OCI-LY1 (cell line): ENCODE data around the gene EXOC6B.

Experiments
- H2AFZ ChIP-seq: fragments of 200-600 bp; sonication (generic), shearing (Covaris generic); 2 replicates; pipeline ENCODE4 v1.6.0; 2014; ENCODE audit warnings: antibody characterized with exemption, mild to moderate bottlenecking, low read length
- H3F3A ChIP-seq: fragments of 200-600 bp; sonication (generic), shearing (Covaris generic); 2 replicates; pipeline ENCODE4 v1.6.0; 2014; ENCODE audit warnings: mild to moderate bottlenecking, antibody characterized with exemption, low read length, moderate library complexity; ENCODE audit not compliant: insufficient read depth
- H3K27ac ChIP-seq: fragments of 200-600 bp; sonication (generic); 2 replicates; pipeline ENCODE4 v1.5.1; 2014; ENCODE audit warnings: low read length, mixed run types, mild to moderate bottlenecking, low read depth; ENCODE audit not compliant: poor library complexity, severe bottlenecking
- H3K27me3 ChIP-seq: fragments of 200-600 bp; sonication (generic); 2 replicates; pipeline ENCODE4 v1.6.0; 2014; ENCODE audit warnings: antibody characterized with exemption, mild to moderate bottlenecking, low read length, moderate library complexity; ENCODE audit not compliant: insufficient read depth
- H3K36me3 ChIP-seq: fragments of 200-600 bp; sonication (generic); 2 replicates; pipeline ENCODE4 v1.6.1; 2014; ENCODE audit warnings: mild to moderate bottlenecking, antibody characterized with exemption, low read length, moderate library complexity, mixed read lengths; ENCODE audit not compliant: insufficient read depth
- H3K4me1 ChIP-seq: fragments of 200-600 bp; sonication (generic); 2 replicates; pipeline ENCODE4 v1.5.1; 2014; ENCODE audit warnings: mild to moderate bottlenecking, low read length, moderate library complexity; ENCODE audit not compliant: insufficient read depth, severe bottlenecking
- H3K4me2 ChIP-seq: fragments of 200-600 bp; sonication (generic), shearing (Covaris generic); 2 replicates; pipeline ENCODE4 v1.6.1; 2014; ENCODE audit warnings: low read length
- H3K4me3 ChIP-seq: fragments of 200-600 bp; sonication (generic); 2 replicates; pipeline ENCODE4 v1.5.1; 2014; ENCODE audit warnings: low read length, low read depth, mild to moderate bottlenecking, mixed read lengths; ENCODE audit not compliant: poor library complexity, severe bottlenecking
- H3K79me2 ChIP-seq: fragments of 200-600 bp; shearing (Covaris generic); 2 replicates; pipeline ENCODE4 v1.6.1; 2016; ENCODE audit warnings: mixed run types, low read length, mixed read lengths; ENCODE audit not compliant: insufficient read depth
- H3K9ac ChIP-seq: fragments of 200-600 bp; sonication (generic), shearing (Covaris generic); 2 replicates; pipeline ENCODE4 v1.6.1; 2014; ENCODE audit warnings: mild to moderate bottlenecking, low read length, mixed read lengths
- H3K9me2 ChIP-seq: fragments of 200-600 bp; sonication (generic), shearing (Covaris generic); 2 replicates; pipeline ENCODE4 v1.6.1; 2014; ENCODE audit warnings: low read depth, mild to moderate bottlenecking, low read length, mixed read lengths
- H3K9me3 ChIP-seq: fragments of 200-600 bp; shearing (Covaris generic); 2 replicates; pipeline ENCODE4 v1.6.1; 2014; ENCODE audit warnings: low read length, mixed read lengths
- H4K20me1 ChIP-seq: fragments of 200-600 bp; sonication (generic), shearing (Covaris generic); 2 replicates; pipeline ENCODE4 v1.6.0; 2016; ENCODE audit warnings: mild to moderate bottlenecking, low read length; ENCODE audit not compliant: insufficient read depth
- EZH2 ChIP-seq: fragments of 200-600 bp; sonication (generic), shearing (Covaris generic); IDR thresholded peaks from 2 replicates; pipeline ENCODE4 v1.8.0; 2017; ENCODE audit warnings: borderline replicate concordance, mixed run types, mild to moderate bottlenecking, antibody characterized with exemption, low read length, moderate library complexity, mixed read lengths
- TF ChIP-seq, protein P1 (sequence below): fragments of 200-600 bp; sonication (generic), shearing (Covaris generic); IDR thresholded peaks from 2 replicates; pipeline ENCODE4 v1.5.1; 2017; ENCODE audit warnings: mild to moderate bottlenecking, antibody characterized with exemption, low read length, moderate library complexity, mixed read lengths

The EXOC6B gene

DNA sequence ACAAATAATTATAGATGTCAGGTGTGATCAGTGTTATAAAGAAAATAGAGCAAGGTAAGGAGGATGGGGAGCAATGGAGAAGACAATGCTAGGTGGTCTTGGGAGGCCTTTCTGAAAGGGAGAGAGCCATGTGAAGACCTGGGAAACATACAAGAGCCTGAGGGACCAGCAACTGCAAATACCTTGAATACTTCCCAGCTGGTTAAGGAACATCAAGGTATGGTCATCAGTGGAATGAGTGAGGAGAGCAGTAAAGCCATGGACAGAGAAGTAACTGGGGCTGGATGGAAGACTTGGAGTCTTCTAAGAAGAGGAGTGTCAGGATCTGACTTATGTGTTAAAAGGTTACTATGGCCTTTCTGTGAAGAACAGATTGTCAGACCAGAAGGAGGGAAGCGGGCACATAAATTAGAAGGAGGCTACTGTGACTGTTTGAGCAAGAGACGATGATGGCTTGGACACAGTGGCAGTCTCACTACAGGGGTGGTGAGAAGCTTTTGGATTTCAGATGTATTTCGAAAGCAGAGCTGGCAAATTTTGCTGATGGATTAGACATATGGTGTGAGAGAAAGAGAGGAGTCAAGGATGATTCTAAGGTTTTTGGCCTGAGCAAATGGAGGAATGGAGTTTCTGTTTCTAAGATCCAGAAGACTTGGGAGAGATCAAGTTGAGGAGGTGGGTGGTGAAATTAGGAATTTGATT lies 22.8 kb upstream of the EXOC6B start:
- Histone ChIP-seq H3K9ac (no peak overlapping the region), H3K36me3 (no peaks in the 10 kb centered on the region), H4K20me1 (no peaks in the 10 kb centered on the region), H3F3A (no peaks in the 10 kb centered on the region), H3K4me3 (no peak overlapping the region), H3K27ac (no peak overlapping the region), H3K27me3 (no peaks in the 10 kb centered on the region), H3K4me1 (no peaks in the 10 kb centered on the region), H3K4me2 (no peak overlapping the region), H3K9me2 (no peaks in the 10 kb centered on the region), H3K79me2 (no peaks in the 10 kb centered on the region), H2AFZ (no peak overlapping the region), H3K9me3 (no peaks in the 10 kb centered on the region)
- no peak for TF ChIP-seq EZH2
- TF ChIP-seq, protein P1, sequence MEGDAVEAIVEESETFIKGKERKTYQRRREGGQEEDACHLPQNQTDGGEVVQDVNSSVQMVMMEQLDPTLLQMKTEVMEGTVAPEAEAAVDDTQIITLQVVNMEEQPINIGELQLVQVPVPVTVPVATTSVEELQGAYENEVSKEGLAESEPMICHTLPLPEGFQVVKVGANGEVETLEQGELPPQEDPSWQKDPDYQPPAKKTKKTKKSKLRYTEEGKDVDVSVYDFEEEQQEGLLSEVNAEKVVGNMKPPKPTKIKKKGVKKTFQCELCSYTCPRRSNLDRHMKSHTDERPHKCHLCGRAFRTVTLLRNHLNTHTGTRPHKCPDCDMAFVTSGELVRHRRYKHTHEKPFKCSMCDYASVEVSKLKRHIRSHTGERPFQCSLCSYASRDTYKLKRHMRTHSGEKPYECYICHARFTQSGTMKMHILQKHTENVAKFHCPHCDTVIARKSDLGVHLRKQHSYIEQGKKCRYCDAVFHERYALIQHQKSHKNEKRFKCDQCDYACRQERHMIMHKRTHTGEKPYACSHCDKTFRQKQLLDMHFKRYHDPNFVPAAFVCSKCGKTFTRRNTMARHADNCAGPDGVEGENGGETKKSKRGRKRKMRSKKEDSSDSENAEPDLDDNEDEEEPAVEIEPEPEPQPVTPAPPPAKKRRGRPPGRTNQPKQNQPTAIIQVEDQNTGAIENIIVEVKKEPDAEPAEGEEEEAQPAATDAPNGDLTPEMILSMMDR = no peak

GRCh38 chr2:72847534-72848315 lies 21.9 kb upstream of the EXOC6B start:
- H3K4me3 ChIP-seq = no peak overlapping the region
- no peak overlapping the region for H3K9ac ChIP-seq
- no peaks in the 10 kb centered on the region for H3K4me1 ChIP-seq
- no peaks in the 10 kb centered on the region for H3K9me3 ChIP-seq
- H3K4me2 ChIP-seq = no peak overlapping the region
- H3F3A ChIP-seq = no peaks in the 10 kb centered on the region
- H2AFZ ChIP-seq = no peak overlapping the region
- no peaks in the 10 kb centered on the region for H3K79me2 ChIP-seq
- no peaks in the 10 kb centered on the region for H3K9me2 ChIP-seq
- no peaks in the 10 kb centered on the region for H3K36me3 ChIP-seq
- H4K20me1 ChIP-seq = no peaks in the 10 kb centered on the region
- no peak for TF ChIP-seq EZH2
- TF ChIP-seq, protein P1 = no peak
- no peak overlapping the region for H3K27ac ChIP-seq
- H3K27me3 ChIP-seq = no peaks in the 10 kb centered on the region

- H3K9me2 ChIP-seq = no peaks in the 10 kb centered on the region
Observed at GRCh38 chr2:72846171-72847095, 20.6 kb upstream of the EXOC6B start.

More at GRCh38 chr2:72846171-72847095, 20.6 kb upstream of the EXOC6B start:
- Histone ChIP-seq H3F3A (no peaks in the 10 kb centered on the region), H3K4me3 (no peak overlapping the region), H2AFZ (no peak overlapping the region), H3K36me3 (no peaks in the 10 kb centered on the region), H4K20me1 (no peaks in the 10 kb centered on the region), H3K4me1 (no peaks in the 10 kb centered on the region), H3K4me2 (no peak overlapping the region), H3K27ac (no peak overlapping the region), H3K27me3 (no peaks in the 10 kb centered on the region), H3K9ac (no peak overlapping the region), H3K9me3 (no peaks in the 10 kb centered on the region), H3K79me2 (no peaks in the 10 kb centered on the region)
- TF ChIP-seq EZH2 = no peak
- TF ChIP-seq, protein P1 = no peak
